Endothelial cell of umbilical vein (primary cell): ENCODE data around the gene ZNF362. TPM values are rescaled to one million over a fixed set of nuclear protein-coding genes. Genes with fewer than 3 reads are reported as not detected.

Experiments
- BruUV-seq: library from RNA; stranded (reverse); fragments of 400-500 nt; replicated peaks from 2 replicates; lab custom pipeline; 2021; lab: Mats Ljungman, UMichigan
- CTCF ChIA-PET: fragments of 300-600, 350-600 bp; sonication (Branson Sonifier 250); formaldehyde crosslinking; loops from one replicate; lab custom pipeline; 2021; ENCODE audit warnings: antibody characterized with exemption, inconsistent platforms; lab: Charles Lee
- POLR2A ChIA-PET: fragments of 300-600, 350-600 bp; sonication (Branson Sonifier 250); formaldehyde crosslinking; loops from one replicate; lab custom pipeline; 2021; ENCODE audit warnings: antibody characterized with exemption, inconsistent platforms; lab: Charles Lee
- DNase-seq: peaks from one replicate; pipeline ENCODE4 v3.0.0-alpha.2; 2011; ENCODE audit warnings: low read depth, low spot score
- FAIRE-seq: peaks from 2 replicates; lab custom pipeline; 2011; peaks lifted over from hg19 to GRCh38; lab: Jason Lieb, UNC
- H2AFZ ChIP-seq: 2 replicates; pipeline ENCODE4 v1.6.0; 2012; ENCODE audit warnings: low read depth, low read length, control low read depth, inconsistent platforms
- H3K27ac ChIP-seq: 2 replicates; pipeline ENCODE4 v1.5.1; 2011; ENCODE audit warnings: low read depth, mild to moderate bottlenecking, control low read depth, low read length, moderate library complexity; ENCODE audit not compliant: insufficient read depth
- H3K27me3 ChIP-seq, 2 experiments: 2 replicates each; pipeline versions ENCODE4 v1.6.0 to v1.6.1; 2011; ENCODE audit warnings: low read length in 2 of 2, mixed read lengths in 1 of 2; ENCODE audit not compliant: control insufficient read depth in 2 of 2, insufficient read depth in 2 of 2
- H3K36me3 ChIP-seq, 2 experiments: 2 replicates in 1 of 2; 3 replicates in 1 of 2; pipeline ENCODE4 v1.5.1; 2011; ENCODE audit warnings: low read length in 2 of 2, mild to moderate bottlenecking in 1 of 2, moderate library complexity in 1 of 2; ENCODE audit not compliant: control insufficient read depth in 2 of 2, insufficient read depth in 2 of 2; ENCODE audit errors: extremely low read depth in 1 of 2
- H3K4me1 ChIP-seq: 3 replicates; pipeline ENCODE4 v1.5.1; 2011; ENCODE audit warnings: mild to moderate bottlenecking, low read length; ENCODE audit not compliant: control insufficient read depth, insufficient read depth; ENCODE audit errors: extremely low read depth
- H3K4me2 ChIP-seq: 2 replicates; pipeline ENCODE4 v1.6.1; 2011; ENCODE audit warnings: low read length, control low read depth, mixed read lengths; ENCODE audit not compliant: insufficient read depth
- H3K4me3 ChIP-seq, 3 experiments: fragments of 200-600 bp in 1 of 3; sonication (generic), shearing (Covaris generic) in 1 of 3; replicated peaks in 1 of 3; 2 replicates each; pipeline ENCODE4 v1.5.1; 2011 to 2016; ENCODE audit warnings: control low read depth in 3 of 3, low read length in 3 of 3, mild to moderate bottlenecking in 2 of 3, inconsistent platforms in 1 of 3, low read depth in 1 of 3, moderate library complexity in 1 of 3; ENCODE audit not compliant: insufficient read depth in 1 of 3
- H3K79me2 ChIP-seq: 2 replicates; pipeline ENCODE4 v1.6.0; 2012; ENCODE audit warnings: low read length, inconsistent platforms; ENCODE audit not compliant: control insufficient read depth, insufficient read depth
- H3K9ac ChIP-seq: replicated peaks from 2 replicates; pipeline ENCODE3; 2011; ENCODE audit warnings: low read length, control low read depth; ENCODE audit not compliant: insufficient read depth; ENCODE audit errors: extremely low read depth
- H3K9me1 ChIP-seq: replicated peaks from 3 replicates; pipeline ENCODE4 v1.6.0; 2011; ENCODE audit warnings: mild to moderate bottlenecking, low read length; ENCODE audit not compliant: control insufficient read depth, insufficient read depth; ENCODE audit errors: extremely low read depth
- H3K9me3 ChIP-seq: replicated peaks from 2 replicates; pipeline ENCODE4 v1.5.1; 2012; ENCODE audit warnings: low read length, inconsistent platforms; ENCODE audit not compliant: control insufficient read depth, insufficient read depth
- H4K20me1 ChIP-seq: replicated peaks from 2 replicates; pipeline ENCODE3; 2011; ENCODE audit warnings: mild to moderate bottlenecking, low read length; ENCODE audit not compliant: control insufficient read depth, insufficient read depth; ENCODE audit errors: extremely low read depth
- FOS ChIP-seq: IDR thresholded peaks from 2 replicates; pipeline ENCODE4 v1.6.1; 2011; ENCODE audit warnings: mild to moderate bottlenecking, low read length, moderate library complexity, borderline replicate concordance; ENCODE audit not compliant: insufficient read depth
- GATA2 ChIP-seq: IDR thresholded peaks from 2 replicates; pipeline ENCODE4 v1.7.0; 2011; ENCODE audit warnings: low read depth, mild to moderate bottlenecking, moderate library complexity, mixed read lengths, low read length; ENCODE audit not compliant: insufficient read length, insufficient read depth
- JUN ChIP-seq: IDR thresholded peaks from 2 replicates; pipeline ENCODE4 v1.6.1; 2011; ENCODE audit warnings: borderline replicate concordance, low read depth; ENCODE audit not compliant: insufficient read length, insufficient read depth
- MYC ChIP-seq: IDR thresholded peaks from one replicate; pipeline ENCODE4 v1.6.1; 2011; ENCODE audit warnings: mild to moderate bottlenecking, low read depth, low read length
- POLR2A ChIP-seq: IDR thresholded peaks from 2 replicates; pipeline ENCODE4 v1.6.1; 2012; ENCODE audit warnings: low read depth, mild to moderate bottlenecking, control low read depth, low read length
- POLR2AphosphoS5 ChIP-seq: IDR thresholded peaks from 2 replicates; pipeline ENCODE4 v1.6.1; 2012; ENCODE audit warnings: low read depth, mild to moderate bottlenecking, control low read depth, low read length, moderate library complexity; ENCODE audit not compliant: insufficient read depth
- dilution Hi-C: fragments of 300-500 bp; cut with MboI; formaldehyde crosslinking; loops from one replicate; pipeline ENCODE4 v1.15.0; 2019; ENCODE audit warnings: low sequenced_read_pairs; ENCODE audit not compliant: extremely low pct_ligation_motif_present
- intact Hi-C: fragments of 100-400 bp; cut with micrococcal nuclease; formaldehyde crosslinking; loops from one replicate; pipeline ENCODE4 v1.10.0; 2022
- polyA plus RNA-seq, 4 experiments: library from polyadenylated mRNA; depleted of rRNA in 3 of 4; stranded (reverse) in 3 of 4; unstranded in 1 of 4; fragments of >200 nt; gene quantifications; 2 replicates each; pipeline versions ENCODE4 v1.2.1 to v1.2.3, GENCODE V29; 2011 to 2012; ENCODE audit warnings: missing spikeins in 1 of 4
- total RNA-seq: library from RNA; stranded (reverse); gene quantifications from 2 replicates; pipeline ENCODE4 v1.2.3, GENCODE V29; 2021
- TF ChIP-seq, protein P1 (sequence below): IDR thresholded peaks from 2 replicates; pipeline ENCODE4 v1.6.1; 2011; ENCODE audit not compliant: insufficient read depth, insufficient read length

The ZNF362 gene
- total and polyA plus RNA-seq, 2 donors (not counting 3 experiments of a cell fraction or from before 2014, with no cell fraction given): 28.4 to 35.3 TPM

- dilution Hi-C loops (no loop called here), intact Hi-C loops (loop anchor here (1.0 kb wide), 1 partner anchor 82 kb away; no protein-coding TSS in a partner anchor)
- no peaks in the 10 kb centered on the region for H3K9me1 ChIP-seq
- H3K27ac ChIP-seq: peak overlapping the region; percentile 94
- peaks cover 2% of the 10 kb centered on the region for H4K20me1 ChIP-seq
- FAIRE-seq (no peak), DNase-seq (peak; percentile 44)
- ChIA-PET CTCF (interaction anchor here (2.2 kb wide), 1 partner anchor 53 kb away, joined by 7 read pairs; no protein-coding TSS in a partner anchor), POLR2A (interaction anchor here (0.7 kb wide), 1 partner anchor 954 kb away, joined by 3 read pairs; the partner anchor contains the start of gene BSDC1)
- H3K4me2 ChIP-seq: peak overlapping the region; percentile 94
- H3K4me3 ChIP-seq: peak overlapping the region; percentile 74 to 95 (median 77)
- H3K4me1 ChIP-seq: peaks cover 45% of the 10 kb centered on the region
- peaks cover 56% of the 10 kb centered on the region for H3K79me2 ChIP-seq
- no peaks in the 10 kb centered on the region for H3K27me3 ChIP-seq
- H3K36me3 ChIP-seq: no peaks in the 10 kb centered on the region
- no peak overlapping the region for H2AFZ ChIP-seq
- no peak for TF ChIP-seq MYC
- H3K9me3 ChIP-seq: no peaks in the 10 kb centered on the region
- H3K9ac ChIP-seq: peak overlapping the region; percentile 84
- no TSS peak for BruUV-seq
These were observed 92.4 kb downstream of the ZNF362 start for GRCh38 chr1:33348676-33349080.

- peak overlapping the region; percentile 94 for H3K27ac ChIP-seq
- H3K9ac ChIP-seq: peak overlapping the region; percentile 84
- BruUV-seq: no TSS peak
- H3K36me3 ChIP-seq: no peaks in the 10 kb centered on the region
- intact Hi-C loops (no loop called here), dilution Hi-C loops (no loop called here)
- peak overlapping the region; percentile 74 to 95 (median 77) for H3K4me3 ChIP-seq
- no peak overlapping the region for H2AFZ ChIP-seq
- TF ChIP-seq FOS (no peak), POLR2AphosphoS5 (peak; percentile 11), JUN (no peak), POLR2A (peak; percentile 6), GATA2 (no peak)
- TF ChIP-seq, protein P1, sequence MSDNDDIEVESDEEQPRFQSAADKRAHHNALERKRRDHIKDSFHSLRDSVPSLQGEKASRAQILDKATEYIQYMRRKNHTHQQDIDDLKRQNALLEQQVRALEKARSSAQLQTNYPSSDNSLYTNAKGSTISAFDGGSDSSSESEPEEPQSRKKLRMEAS: no peak
- peak overlapping the region; percentile 94 for H3K4me2 ChIP-seq
- ChIA-PET CTCF (interaction anchor here (1.2 to 2.2 kb wide), 5 partner anchors 10 to 222 kb away, joined by 3 to 9 read pairs (median 5); no protein-coding TSS in a partner anchor), POLR2A (interaction anchor here (0.7 to 1.2 kb wide), 2 partner anchors 10 to 955 kb away, joined by 3 to 7 read pairs; partner anchors contain the start of gene BSDC1)
- peaks cover 51% of the 10 kb centered on the region for H3K79me2 ChIP-seq
- H4K20me1 ChIP-seq: no peaks in the 10 kb centered on the region
- no peak for FAIRE-seq
- peaks cover 41% of the 10 kb centered on the region for H3K4me1 ChIP-seq
- H3K9me1 ChIP-seq: no peaks in the 10 kb centered on the region
- H3K9me3 ChIP-seq: no peaks in the 10 kb centered on the region
- H3K27me3 ChIP-seq: no peaks in the 10 kb centered on the region
- DNase-seq: peak; percentile 40
These were observed 92.9 kb downstream of the ZNF362 start for GRCh38 chr1:33349081-33349759.
